ENCODE measurements around the gene WDFY4. TPM values are rescaled to one million over a fixed set of nuclear protein-coding genes. Genes with fewer than 3 reads are reported as not detected.

The WDFY4 gene
- total RNA-seq, 1 donor from 2014 or later: 0.25 TPM

- Histone ChIP-seq H2AFZ (ENCODE audit: low read depth, low read length) (no peak overlapping the region), H3K36me3 (ENCODE audit: insufficient read depth, low read length) (no peaks in the 10 kb centered on the region), H4K20me1 (ENCODE audit: insufficient read depth, low read length) (no peaks in the 10 kb centered on the region), H3K27ac (ENCODE audit: low read depth, low read length) (no peak overlapping the region), H3K9me3 (ENCODE audit: insufficient read depth, low read depth, low read length) (no peaks in the 10 kb centered on the region), H3K4me3 (ENCODE audit: insufficient read depth, low read depth, low read length) (no peak overlapping the region), H3K9ac (ENCODE audit: low read length) (no peak overlapping the region), H3K27me3 (ENCODE audit: insufficient read depth, low read length) (no peaks in the 10 kb centered on the region), H3K4me1 (ENCODE audit: insufficient read depth, low read length) (no peaks in the 10 kb centered on the region), H3K79me2 (ENCODE audit: insufficient read depth, low read length) (no peaks in the 10 kb centered on the region), H3K4me2 (ENCODE audit: low read length) (no peak overlapping the region)
- H3K36me3 Mint-ChIP-seq (ENCODE audit: low read depth, unreplicated experiment): no peaks in the 10 kb centered on the region
- H3K27me3 Mint-ChIP-seq (ENCODE audit: low read depth, unreplicated experiment): peaks cover 27% of the 10 kb centered on the region
- no peak overlapping the region for H3K27ac Mint-ChIP-seq (ENCODE audit: unreplicated experiment)
- H3K9me3 Mint-ChIP-seq (ENCODE audit: unreplicated experiment): no peaks in the 10 kb centered on the region
- TF ChIP-seq EZH2 (IDR thresholded peaks at IDR 0.05; ENCODE audit: insufficient read depth, low read length): no peak
- TF ChIP-seq CTCF (IDR thresholded peaks at IDR 0.05; ENCODE audit: insufficient read depth, low read depth, low read length): no peak
- no peaks in the 10 kb centered on the region for H3K4me1 Mint-ChIP-seq (ENCODE audit: low read depth, unreplicated experiment)
- FAIRE-seq: no peak
- H3K4me3 Mint-ChIP-seq (ENCODE audit: unreplicated experiment): no peak overlapping the region
- DNase-seq (ENCODE audit: low read depth): no peak
Observed at GRCh38 chr10:48769706-48770435, 85.2 kb downstream of the WDFY4 start.

GRCh38 chr10:48770561-48771089 lies 86.0 kb downstream of the WDFY4 start:
- no peaks in the 10 kb centered on the region for H3K4me1 Mint-ChIP-seq (ENCODE audit: low read depth, unreplicated experiment)
- TF ChIP-seq CTCF (IDR thresholded peaks at IDR 0.05; ENCODE audit: insufficient read depth, low read depth, low read length) (no peak), EZH2 (IDR thresholded peaks at IDR 0.05; ENCODE audit: insufficient read depth, low read length) (no peak)
- H3K27me3 Mint-ChIP-seq (ENCODE audit: low read depth, unreplicated experiment): peaks cover 25% of the 10 kb centered on the region
- no peaks in the 10 kb centered on the region for H3K9me3 ChIP-seq (ENCODE audit: insufficient read depth, low read depth, low read length)
- no peak overlapping the region for H3K4me2 ChIP-seq (ENCODE audit: low read length)
- FAIRE-seq (no peak), DNase-seq (ENCODE audit: low read depth) (no peak)
- no peaks in the 10 kb centered on the region for H3K36me3 Mint-ChIP-seq (ENCODE audit: low read depth, unreplicated experiment)
- no peaks in the 10 kb centered on the region for H3K4me1 ChIP-seq (ENCODE audit: insufficient read depth, low read length)
- H3K27ac ChIP-seq (ENCODE audit: low read depth, low read length): no peak overlapping the region
- no peaks in the 10 kb centered on the region for H3K36me3 ChIP-seq (ENCODE audit: insufficient read depth, low read length)
- no peaks in the 10 kb centered on the region for H3K9me3 Mint-ChIP-seq (ENCODE audit: unreplicated experiment)
- no peak overlapping the region for H3K4me3 ChIP-seq (ENCODE audit: insufficient read depth, low read depth, low read length)
- no peak overlapping the region for H3K9ac ChIP-seq (ENCODE audit: low read length)
- peaks cover under 1% of the 10 kb centered on the region for H3K27me3 ChIP-seq (ENCODE audit: insufficient read depth, low read length)
- no peak overlapping the region for H3K4me3 Mint-ChIP-seq (ENCODE audit: unreplicated experiment)
- H3K79me2 ChIP-seq (ENCODE audit: insufficient read depth, low read length): no peaks in the 10 kb centered on the region
- H3K27ac Mint-ChIP-seq (ENCODE audit: unreplicated experiment): no peak overlapping the region
- no peak overlapping the region for H2AFZ ChIP-seq (ENCODE audit: low read depth, low read length)
- no peaks in the 10 kb centered on the region for H4K20me1 ChIP-seq (ENCODE audit: insufficient read depth, low read length)

DNA sequence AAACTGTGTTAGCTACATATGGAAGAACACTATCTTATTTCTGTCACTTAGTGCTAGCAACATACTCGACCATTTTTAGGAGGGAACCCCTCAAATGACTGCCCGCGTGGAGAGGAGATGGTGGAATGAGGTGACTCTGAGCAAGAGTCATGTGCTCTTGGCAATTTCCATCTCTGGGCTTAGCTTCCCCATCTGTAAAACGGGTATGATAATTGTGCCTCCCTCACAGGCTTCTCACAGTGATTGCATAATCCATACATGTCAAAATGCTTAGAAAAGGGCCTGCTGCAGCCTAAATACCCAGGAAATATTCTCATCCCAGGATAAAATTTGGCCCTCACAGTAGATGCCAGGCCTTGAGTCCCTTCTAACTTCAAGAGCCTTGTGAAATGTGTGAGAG lies 86.6 kb downstream of the WDFY4 start:
- DNase-seq (ENCODE audit: low read depth) (no peak), FAIRE-seq (no peak)
- Histone ChIP-seq H3K4me2 (ENCODE audit: low read length) (no peak overlapping the region), H3K4me3 (ENCODE audit: insufficient read depth, low read depth, low read length) (no peak overlapping the region), H3K27me3 (ENCODE audit: insufficient read depth, low read length) (peaks cover 2% of the 10 kb centered on the region), H3K79me2 (ENCODE audit: insufficient read depth, low read length) (no peaks in the 10 kb centered on the region), H3K9ac (ENCODE audit: low read length) (no peak overlapping the region), H3K4me1 (ENCODE audit: insufficient read depth, low read length) (no peaks in the 10 kb centered on the region), H3K36me3 (ENCODE audit: insufficient read depth, low read length) (no peaks in the 10 kb centered on the region), H3K27ac (ENCODE audit: low read depth, low read length) (no peak overlapping the region), H4K20me1 (ENCODE audit: insufficient read depth, low read length) (no peaks in the 10 kb centered on the region), H3K9me3 (ENCODE audit: insufficient read depth, low read depth, low read length) (no peaks in the 10 kb centered on the region), H2AFZ (ENCODE audit: low read depth, low read length) (no peak overlapping the region)
- Mint-ChIP-seq H3K27ac (ENCODE audit: unreplicated experiment) (no peak overlapping the region), H3K9me3 (ENCODE audit: unreplicated experiment) (no peaks in the 10 kb centered on the region), H3K4me3 (ENCODE audit: unreplicated experiment) (no peak overlapping the region), H3K36me3 (ENCODE audit: low read depth, unreplicated experiment) (no peaks in the 10 kb centered on the region), H3K4me1 (ENCODE audit: low read depth, unreplicated experiment) (no peaks in the 10 kb centered on the region), H3K27me3 (ENCODE audit: low read depth, unreplicated experiment) (peaks cover 28% of the 10 kb centered on the region)
- TF ChIP-seq EZH2 (IDR thresholded peaks at IDR 0.05; ENCODE audit: insufficient read depth, low read length) (no peak), CTCF (IDR thresholded peaks at IDR 0.05; ENCODE audit: insufficient read depth, low read depth, low read length) (no peak)

Measured in astrocyte (in vitro differentiated cells and primary cell).